Transverse colon (tissue), 4 donors: ENCODE data around the gene ANAPC2. TPM values are rescaled to one million over a fixed set of nuclear protein-coding genes. Genes with fewer than 3 reads are reported as not detected.

Experiments used
- DNase-seq: peaks from one replicate; pipeline ENCODE4 v3.0.0-alpha.2; 2019
- H3K27ac ChIP-seq, 4 donors: fragments of 200-600 bp; sonication (generic); 2 replicates each; pipeline ENCODE4 v1.5.1; 2016 to 2018; ENCODE audit warnings: inconsistent platforms in 4 of 4
- H3K27me3 ChIP-seq: fragments of 200-600 bp; sonication (generic); 2 replicates; pipeline ENCODE4 v1.5.1; 2017; ENCODE audit warnings: inconsistent platforms
- H3K36me3 ChIP-seq, 4 donors: fragments of 200-600 bp; sonication (generic); 2 replicates each; pipeline ENCODE4 v1.5.1; 2017 to 2019; ENCODE audit warnings: inconsistent platforms in 4 of 4
- H3K4me1 ChIP-seq, 4 donors: fragments of 200-600 bp; sonication (generic); 2 replicates each; pipeline ENCODE4 v1.5.1; 2017 to 2020; ENCODE audit warnings: inconsistent platforms in 4 of 4
- H3K4me3 ChIP-seq, 4 donors: fragments of 200-600 bp; sonication (generic); 1 replicate in 1 of 4; 2 replicates in 3 of 4; pipeline versions ENCODE4 v1.5.1 to v1.6.1; 2017 to 2019; ENCODE audit warnings: inconsistent platforms in 4 of 4
- H3K9me3 ChIP-seq, 2 donors: fragments of 200-600 bp; sonication (generic); 2 replicates each; pipeline ENCODE4 v1.5.1; 2017 to 2019; ENCODE audit warnings: inconsistent platforms in 2 of 2
- EP300 ChIP-seq: sonication (generic); formaldehyde crosslinking; IDR thresholded peaks from one replicate; pipeline ENCODE4 v1.6.1; 2017; ENCODE audit warnings: antibody characterized with exemption, low read depth
- POLR2A ChIP-seq: fragments of 450-650 bp; IDR thresholded peaks from one replicate; pipeline ENCODE4 v1.6.1; 2016; ENCODE audit warnings: antibody characterized with exemption, mild to moderate bottlenecking, moderate library complexity
- POLR2AphosphoS5 ChIP-seq, 3 donors: sonication (generic); formaldehyde crosslinking; IDR thresholded peaks; one replicate each; pipeline ENCODE4 v1.6.1; 2016; ENCODE audit warnings: antibody characterized with exemption in 3 of 3
- WGBS, 2 donors: methylation state at CpG; one replicate each; pipeline ENCODE4 v1.1.5; 2018; ENCODE audit warnings: low coverage in 1 of 2; 5-methylcytosine and 5-hydroxymethylcytosine counted together
- in situ Hi-C, 4 donors: fragments of 200-750 bp; cut with MboI; loops; one replicate each; pipeline versions ENCODE4 v1.15.0 to v1.15.1; 2017; ENCODE audit warnings: low sequenced_read_pairs in 3 of 4, low pct_ligation_motif_present in 1 of 4, low pct_unique_long_range_greater_than_20kb in 1 of 4
- intact Hi-C: fragments of 100-400 bp; cut with DNase I; formaldehyde crosslinking; loops from one replicate; pipeline ENCODE4 v1.15.1; 2023; ENCODE audit warnings: low total_unique reads
- total RNA-seq, 4 donors: library from RNA; depleted of rRNA; stranded (reverse); fragments of >200 nt; gene quantifications; one replicate each; pipeline ENCODE4 v1.1.0, GENCODE V29; 2016
- TF ChIP-seq, protein P1 (sequence below), 5 experiments: fragments of 200-600 bp in 3 of 5; fragments of 450-650 bp in 2 of 5; sonication (generic) in 3 of 5; IDR thresholded peaks; 1 replicate in 2 of 5; 2 replicates in 3 of 5; pipeline ENCODE4 v1.5.1; 2016 to 2017; ENCODE audit warnings: antibody characterized with exemption in 5 of 5, inconsistent platforms in 3 of 5, mild to moderate bottlenecking in 2 of 5, moderate library complexity in 1 of 5

The ANAPC2 gene
- total RNA-seq, 4 donors from 2014 or later, result 37.0 to 176 (median 70.3) TPM

DNA sequence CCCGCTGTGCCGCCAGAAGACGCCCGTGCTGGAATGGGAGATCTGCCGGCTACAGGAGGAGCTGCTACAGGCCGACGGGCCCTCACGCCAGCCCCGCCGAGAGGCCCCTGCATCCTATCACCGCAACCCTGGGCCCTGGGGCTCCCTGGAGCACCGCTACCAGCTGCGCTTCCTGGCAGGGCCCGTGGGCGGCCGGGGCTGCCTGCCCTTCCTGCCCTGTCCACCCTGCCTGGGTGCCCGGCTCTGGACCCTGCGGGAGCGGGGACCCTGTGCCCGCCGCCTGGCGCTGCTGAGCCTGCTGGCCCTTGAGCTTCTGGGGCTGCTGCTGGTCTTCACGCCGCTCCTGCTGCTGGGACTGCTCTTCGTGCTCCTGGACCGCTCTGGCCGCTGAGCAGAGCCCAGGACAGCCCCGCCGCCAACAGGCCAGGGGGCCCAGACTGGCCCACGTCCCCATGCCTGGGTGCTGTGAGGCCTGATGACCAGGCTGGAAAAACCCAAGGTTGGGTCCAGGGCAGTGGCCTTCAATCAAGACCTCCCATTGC is 29.9 kb upstream of the ANAPC2 start:
- Histone ChIP-seq H3K27me3 (no peaks in the 10 kb centered on the region), H3K9me3 (no peaks in the 10 kb centered on the region), H3K4me1 (peaks cover 5 to 41% (median 38%) of the 10 kb centered on the region in 4 donors), H3K36me3 (no peaks in the 10 kb centered on the region), H3K27ac (peak overlapping the region; percentile 83 to 89 (median 85)), H3K4me3 (peak overlapping the region in 3 of 4 donors; percentile 26 to 47 (median 31))
- in situ Hi-C loops, result loop anchor here in 1 of 4 donors (25.0 kb wide), 1 partner anchor 106 kb away; the partner anchor contains the start of gene DPP7
- WGBS, 2 donors, result 85% methylated on average over 17 of the region's 30 CpGs; no CpG with 5 or more reads in 1 of the 2 donors
- TF ChIP-seq, protein P1, sequence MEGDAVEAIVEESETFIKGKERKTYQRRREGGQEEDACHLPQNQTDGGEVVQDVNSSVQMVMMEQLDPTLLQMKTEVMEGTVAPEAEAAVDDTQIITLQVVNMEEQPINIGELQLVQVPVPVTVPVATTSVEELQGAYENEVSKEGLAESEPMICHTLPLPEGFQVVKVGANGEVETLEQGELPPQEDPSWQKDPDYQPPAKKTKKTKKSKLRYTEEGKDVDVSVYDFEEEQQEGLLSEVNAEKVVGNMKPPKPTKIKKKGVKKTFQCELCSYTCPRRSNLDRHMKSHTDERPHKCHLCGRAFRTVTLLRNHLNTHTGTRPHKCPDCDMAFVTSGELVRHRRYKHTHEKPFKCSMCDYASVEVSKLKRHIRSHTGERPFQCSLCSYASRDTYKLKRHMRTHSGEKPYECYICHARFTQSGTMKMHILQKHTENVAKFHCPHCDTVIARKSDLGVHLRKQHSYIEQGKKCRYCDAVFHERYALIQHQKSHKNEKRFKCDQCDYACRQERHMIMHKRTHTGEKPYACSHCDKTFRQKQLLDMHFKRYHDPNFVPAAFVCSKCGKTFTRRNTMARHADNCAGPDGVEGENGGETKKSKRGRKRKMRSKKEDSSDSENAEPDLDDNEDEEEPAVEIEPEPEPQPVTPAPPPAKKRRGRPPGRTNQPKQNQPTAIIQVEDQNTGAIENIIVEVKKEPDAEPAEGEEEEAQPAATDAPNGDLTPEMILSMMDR (IDR thresholded peaks at IDR 0.05), result no peak
- no peak for TF ChIP-seq POLR2AphosphoS5 (IDR thresholded peaks at IDR 0.05)
- TF ChIP-seq POLR2A, result no peak
- TF ChIP-seq EP300, result no peak
- DNase-seq, result no peak
- intact Hi-C loops, result no loop called here

DNA sequence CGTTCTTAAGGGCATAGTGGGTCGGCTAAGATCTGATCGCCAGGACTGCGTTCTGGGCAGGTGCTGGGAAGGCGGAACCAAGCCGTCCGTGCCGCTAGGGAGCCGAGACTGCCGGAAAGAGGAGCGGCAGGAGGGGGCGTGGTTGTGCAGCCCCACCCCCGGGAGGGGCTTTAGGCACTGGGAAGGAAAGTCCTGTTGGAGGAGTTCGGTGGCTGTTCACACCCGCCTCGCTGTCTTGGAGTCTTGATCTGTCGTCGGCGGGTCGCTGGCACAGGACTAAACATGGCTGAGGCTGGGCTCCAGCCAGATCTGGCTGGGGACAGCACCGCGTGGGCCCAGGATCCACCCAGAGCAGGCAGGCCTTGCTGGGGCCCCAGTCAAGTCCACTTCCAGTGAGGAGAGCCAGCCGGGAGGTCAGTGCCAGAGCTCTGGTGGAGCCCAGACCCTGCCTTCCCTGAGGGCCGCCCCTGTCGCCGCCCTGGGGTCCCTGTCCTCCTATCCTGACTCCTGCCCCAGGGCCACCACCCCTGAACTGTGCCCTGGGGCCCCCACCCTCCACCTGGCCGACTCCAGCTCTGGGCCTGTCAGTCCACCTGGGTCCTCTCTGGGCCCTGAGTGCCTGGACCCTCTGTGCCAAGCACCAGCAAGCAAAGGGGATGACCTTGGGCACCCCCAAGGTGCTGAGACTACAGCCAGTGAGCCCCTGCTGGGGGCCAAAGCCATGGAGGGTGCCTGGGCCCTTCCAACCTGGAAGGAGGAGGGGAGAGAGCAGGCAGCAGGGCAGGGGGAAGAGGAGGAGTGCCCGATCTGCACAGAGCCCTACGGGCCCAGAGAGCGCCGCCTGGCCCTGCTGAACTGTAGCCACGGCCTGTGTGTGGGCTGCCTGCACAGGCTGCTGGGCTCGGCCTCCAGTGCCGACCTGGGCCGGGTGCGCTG is 29.2 kb upstream of the ANAPC2 start:
- H3K27ac ChIP-seq, result peak overlapping the region; percentile 83 to 89 (median 85)
- intact Hi-C loops, result no loop called here
- TF ChIP-seq EP300 (no peak), POLR2A (peak; percentile 94), POLR2AphosphoS5 (IDR thresholded peaks at IDR 0.05) (peak; percentile 79 to 97 (median 94))
- TF ChIP-seq, protein P1 (IDR thresholded peaks at IDR 0.05), result peak in 1 of 5 experiments; percentile 45

DNA sequence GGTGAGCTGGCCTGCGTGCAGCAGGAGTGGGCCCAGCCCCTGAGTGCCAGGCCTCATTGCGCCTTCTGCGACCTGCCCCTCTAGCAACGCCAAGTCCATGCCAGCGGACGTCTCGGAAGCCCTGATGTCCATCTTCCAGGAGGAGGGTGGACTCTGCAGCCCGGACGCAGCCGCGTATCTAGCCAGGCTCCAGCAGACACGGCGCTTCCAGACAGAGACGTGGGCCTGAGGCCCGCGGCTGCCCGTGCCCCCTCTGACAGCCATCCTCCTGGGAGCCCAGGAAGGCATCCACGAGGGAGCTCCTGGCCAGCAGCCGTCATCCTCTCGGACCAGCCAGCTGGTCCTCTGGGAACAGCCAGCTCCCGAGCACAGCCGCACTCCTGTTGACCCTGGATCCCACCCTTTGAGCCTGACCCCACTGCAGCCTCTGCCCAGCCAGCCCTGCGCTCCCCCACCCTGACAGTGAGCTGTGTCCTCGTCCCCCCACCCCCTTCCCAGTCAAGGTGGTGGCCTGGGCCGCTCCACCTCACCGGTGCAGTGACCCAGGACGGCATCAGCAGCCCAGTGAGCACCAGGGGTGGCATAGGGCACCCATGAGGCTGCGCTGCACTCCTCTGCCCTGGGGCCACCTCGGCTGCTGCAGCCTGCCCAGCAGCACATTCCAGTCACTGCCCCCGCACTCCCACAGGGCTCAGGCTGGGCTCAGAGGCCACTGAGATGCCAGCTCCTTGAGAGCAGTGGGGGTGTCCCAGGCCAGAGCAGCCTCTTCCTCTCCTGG is 28.0 kb upstream of the ANAPC2 start:
- in situ Hi-C loops (loop anchor here in 1 of 4 donors (25.0 kb wide), 1 partner anchor 104 kb away; the partner anchor contains the start of gene DPP7), intact Hi-C loops (no loop called here)
- TF ChIP-seq POLR2AphosphoS5 (IDR thresholded peaks at IDR 0.05) (no peak), EP300 (no peak), POLR2A (no peak)
- TF ChIP-seq, protein P1 (IDR thresholded peaks at IDR 0.05), result no peak
- Histone ChIP-seq H3K9me3 (no peaks in the 10 kb centered on the region), H3K27ac (peak overlapping the region in 3 of 4 donors; percentile 83 to 89 (median 85)), H3K4me3 (no peak overlapping the region), H3K4me1 (peaks cover 3 to 26% (median 25%) of the 10 kb centered on the region in 4 donors), H3K27me3 (no peaks in the 10 kb centered on the region), H3K36me3 (no peaks in the 10 kb centered on the region)
- DNase-seq, result no peak
- WGBS, 2 donors, result 90% methylated on average over 27 of the region's 30 CpGs; no CpG with 5 or more reads in 1 of the 2 donors

More for the DNA sequence above, 29.2 kb upstream of the ANAPC2 start:
- Histone ChIP-seq H3K9me3 (no peaks in the 10 kb centered on the region), H3K4me1 (peaks cover 5 to 34% (median 32%) of the 10 kb centered on the region in 4 donors), H3K36me3 (no peaks in the 10 kb centered on the region), H3K4me3 (peak overlapping the region in 3 of 4 donors; percentile 26 to 47 (median 31)), H3K27me3 (no peaks in the 10 kb centered on the region)
- WGBS, 2 donors, result 42% methylated on average over 33 of the region's 36 CpGs; no CpG with 5 or more reads in 1 of the 2 donors
- in situ Hi-C loops, result loop anchor here in 1 of 4 donors (25.0 kb wide), 1 partner anchor 105 kb away; the partner anchor contains the start of gene DPP7
- DNase-seq, result peak; percentile 93
